Ovary (tissue), 3 donors: Measurements from ENCODE around the gene KIF11.

ENCODE experiments used
- EP300 ChIP-seq: sonication (generic); formaldehyde crosslinking; IDR thresholded peaks from one replicate; pipeline ENCODE4 v1.6.1; 2017; ENCODE audit warnings: antibody characterized with exemption
- TF ChIP-seq, protein P1 (sequence below), 3 donors: fragments of 450-650 bp in 2 of 3; fragments of 200-600 bp in 1 of 3; IDR thresholded peaks; one replicate each; pipeline versions ENCODE4 v1.5.1 to v1.8.0; 2016 to 2022; ENCODE audit warnings: antibody characterized with exemption in 3 of 3, mild to moderate bottlenecking in 1 of 3
- donor health status: DM: no; HTN: no; CAD: no.

DNA sequence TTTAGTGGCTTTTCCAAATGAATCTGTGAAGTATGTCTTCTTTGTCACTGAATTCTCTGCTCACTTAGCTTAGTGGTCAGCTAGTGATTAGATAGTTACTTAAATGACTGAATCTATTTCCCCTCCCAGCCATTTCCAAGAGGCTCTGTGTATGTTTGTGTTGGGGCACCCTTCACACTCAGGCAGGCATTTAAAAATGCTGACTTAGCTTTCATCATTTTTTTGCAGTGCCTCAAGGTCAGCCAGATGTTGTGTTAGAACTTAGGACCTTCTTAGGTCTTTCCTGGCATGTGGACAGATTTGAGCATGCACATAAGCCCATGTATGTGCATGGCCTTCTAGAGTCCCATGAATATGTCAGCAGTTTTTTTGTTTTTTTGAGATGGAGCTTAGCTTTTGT is 71.4 kb downstream of the KIF11 start:
- TF ChIP-seq EP300: no peak
- TF ChIP-seq, protein P1, sequence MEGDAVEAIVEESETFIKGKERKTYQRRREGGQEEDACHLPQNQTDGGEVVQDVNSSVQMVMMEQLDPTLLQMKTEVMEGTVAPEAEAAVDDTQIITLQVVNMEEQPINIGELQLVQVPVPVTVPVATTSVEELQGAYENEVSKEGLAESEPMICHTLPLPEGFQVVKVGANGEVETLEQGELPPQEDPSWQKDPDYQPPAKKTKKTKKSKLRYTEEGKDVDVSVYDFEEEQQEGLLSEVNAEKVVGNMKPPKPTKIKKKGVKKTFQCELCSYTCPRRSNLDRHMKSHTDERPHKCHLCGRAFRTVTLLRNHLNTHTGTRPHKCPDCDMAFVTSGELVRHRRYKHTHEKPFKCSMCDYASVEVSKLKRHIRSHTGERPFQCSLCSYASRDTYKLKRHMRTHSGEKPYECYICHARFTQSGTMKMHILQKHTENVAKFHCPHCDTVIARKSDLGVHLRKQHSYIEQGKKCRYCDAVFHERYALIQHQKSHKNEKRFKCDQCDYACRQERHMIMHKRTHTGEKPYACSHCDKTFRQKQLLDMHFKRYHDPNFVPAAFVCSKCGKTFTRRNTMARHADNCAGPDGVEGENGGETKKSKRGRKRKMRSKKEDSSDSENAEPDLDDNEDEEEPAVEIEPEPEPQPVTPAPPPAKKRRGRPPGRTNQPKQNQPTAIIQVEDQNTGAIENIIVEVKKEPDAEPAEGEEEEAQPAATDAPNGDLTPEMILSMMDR (IDR thresholded peaks at IDR 0.05): no peak
